Mesendoderm (in vitro differentiated cells): ENCODE results near the gene GAPT.

Experiments
- DNase-seq: peaks from one replicate; pipeline ENCODE4 v3.0.0; 2013
- H2AK5ac ChIP-seq: 2 replicates; pipeline ENCODE4 v1.6.1; 2013; ENCODE audit warnings: low read length, inconsistent platforms
- H2BK120ac ChIP-seq: 2 replicates; pipeline ENCODE4 v1.6.1; 2013; ENCODE audit warnings: low read depth, mild to moderate bottlenecking, low read length, moderate library complexity, mixed read lengths
- H2BK15ac ChIP-seq: replicated peaks from 2 replicates; pipeline ENCODE4 v1.6.1; 2013; ENCODE audit warnings: low read depth, mild to moderate bottlenecking, moderate library complexity
- H2BK5ac ChIP-seq: 2 replicates; pipeline ENCODE4 v1.6.1; 2013; ENCODE audit warnings: low read length, inconsistent platforms
- H3K18ac ChIP-seq: 2 replicates; pipeline ENCODE4 v1.6.1; 2013; ENCODE audit warnings: mild to moderate bottlenecking, low read length, mixed read lengths
- H3K23ac ChIP-seq: one replicate; pipeline ENCODE4 v1.6.1; 2013; ENCODE audit warnings: low read length
- H3K27ac ChIP-seq: 2 replicates; pipeline ENCODE4 v1.5.1; 2013; ENCODE audit warnings: low read depth, mild to moderate bottlenecking, inconsistent platforms, low read length, moderate library complexity
- H3K27me3 ChIP-seq: 2 replicates; pipeline ENCODE4 v1.6.1; 2013; ENCODE audit warnings: low read length, control low read depth, mild to moderate bottlenecking, inconsistent platforms; ENCODE audit not compliant: insufficient read depth, poor library complexity
- H3K36me3 ChIP-seq: 2 replicates; pipeline ENCODE4 v1.6.1; 2013; ENCODE audit warnings: low read length, inconsistent platforms; ENCODE audit not compliant: control insufficient read depth, insufficient read depth
- H3K4ac ChIP-seq: one replicate; pipeline ENCODE4 v1.6.1; 2013; ENCODE audit warnings: low read depth, mild to moderate bottlenecking, low read length, moderate library complexity
- H3K4me1 ChIP-seq: 2 replicates; pipeline ENCODE4 v1.6.1; 2013; ENCODE audit warnings: low read depth, low read length, inconsistent platforms; ENCODE audit not compliant: control insufficient read depth
- H3K4me2 ChIP-seq: 2 replicates; pipeline ENCODE4 v1.6.1; 2013; ENCODE audit warnings: low read length
- H3K4me3 ChIP-seq: 2 replicates; pipeline ENCODE4 v1.5.1; 2013; ENCODE audit warnings: mild to moderate bottlenecking, low read length
- H3K56ac ChIP-seq: one replicate; pipeline ENCODE4 v1.6.1; 2013; ENCODE audit warnings: low read length
- H3K79me1 ChIP-seq: 2 replicates; pipeline ENCODE4 v1.6.1; 2013; ENCODE audit warnings: low read length, inconsistent platforms
- H3K79me2 ChIP-seq: 2 replicates; pipeline ENCODE4 v1.6.1; 2013; ENCODE audit warnings: mild to moderate bottlenecking, low read length; ENCODE audit not compliant: control insufficient read depth, insufficient read depth
- H3K9ac ChIP-seq: 2 replicates; pipeline ENCODE4 v1.6.1; 2013; ENCODE audit warnings: low read length, inconsistent platforms
- H4K5ac ChIP-seq: one replicate; pipeline ENCODE4 v1.6.1; 2013; ENCODE audit warnings: low read length
- H4K8ac ChIP-seq: one replicate; pipeline ENCODE4 v1.6.1; 2013; ENCODE audit warnings: low read depth, mild to moderate bottlenecking, control low read depth, low read length, moderate library complexity
- WGBS: extraction: QIAGEN DNeasy Blood & Tissue Kit; methylation state at CpG from one replicate; pipeline ENCODE4 v1.1.7; 2013; ENCODE audit warnings: low lambda C conversion rate, missing lambda C conversion rate; ENCODE audit not compliant: insufficient coverage; ENCODE audit errors: extremely low coverage; 5-methylcytosine and 5-hydroxymethylcytosine counted together

GAPT gene

GRCh38 chr5:58505971-58506640 lies 14.9 kb downstream of the GAPT start:
- Histone ChIP-seq H2BK120ac (no peak overlapping the region), H3K18ac (no peak overlapping the region), H3K4me1 (no peaks in the 10 kb centered on the region), H2BK5ac (no peak overlapping the region), H2AK5ac (no peak overlapping the region), H4K5ac (no peak overlapping the region), H4K8ac (no peak overlapping the region), H3K4me2 (no peak overlapping the region), H3K79me2 (no peaks in the 10 kb centered on the region), H3K79me1 (no peaks in the 10 kb centered on the region), H3K23ac (no peak overlapping the region), H3K27ac (no peak overlapping the region), H3K27me3 (no peaks in the 10 kb centered on the region), H3K56ac (no peak overlapping the region), H3K4me3 (no peak overlapping the region), H3K4ac (no peak overlapping the region), H3K9ac (no peak overlapping the region), H3K36me3 (no peaks in the 10 kb centered on the region), H2BK15ac (no peak overlapping the region)
- DNase-seq, result no peak
- no CpG with 5 or more reads among the region's 2 CpGs for WGBS

- no peak overlapping the region for H3K56ac ChIP-seq
- no peak for DNase-seq
- H3K18ac ChIP-seq, result no peak overlapping the region
- H4K5ac ChIP-seq, result no peak overlapping the region
- no peak overlapping the region for H2BK15ac ChIP-seq
- H2AK5ac ChIP-seq, result no peak overlapping the region
- no peaks in the 10 kb centered on the region for H3K4me1 ChIP-seq
- H3K27ac ChIP-seq, result no peak overlapping the region
- H2BK5ac ChIP-seq, result no peak overlapping the region
- H3K4ac ChIP-seq, result no peak overlapping the region
- H3K4me3 ChIP-seq, result no peak overlapping the region
- no peaks in the 10 kb centered on the region for H3K79me1 ChIP-seq
- H2BK120ac ChIP-seq, result no peak overlapping the region
- no peaks in the 10 kb centered on the region for H3K36me3 ChIP-seq
- no peak overlapping the region for H3K9ac ChIP-seq
- no peaks in the 10 kb centered on the region for H3K27me3 ChIP-seq
- no peak overlapping the region for H3K23ac ChIP-seq
- no peak overlapping the region for H4K8ac ChIP-seq
- no CpG with 5 or more reads among the region's 4 CpGs for WGBS
- no peak overlapping the region for H3K4me2 ChIP-seq
- no peaks in the 10 kb centered on the region for H3K79me2 ChIP-seq
Measured at GRCh38 chr5:58507715-58508114, 16.5 kb downstream of the GAPT start.

GRCh38 chr5:58517198-58517597 lies 26.0 kb downstream of the GAPT start:
- H3K27me3 ChIP-seq, result no peaks in the 10 kb centered on the region

GRCh38 chr5:58523956-58524355 lies 32.7 kb downstream of the GAPT start:
- no peak overlapping the region for H3K9ac ChIP-seq
- H3K79me1 ChIP-seq, result no peaks in the 10 kb centered on the region
- no peak overlapping the region for H3K27ac ChIP-seq
- no peak overlapping the region for H2BK120ac ChIP-seq
- no peak for DNase-seq
- H3K18ac ChIP-seq, result no peak overlapping the region
- no peak overlapping the region for H3K23ac ChIP-seq
- no peaks in the 10 kb centered on the region for H3K4me1 ChIP-seq
- no peak overlapping the region for H3K4me3 ChIP-seq
- H4K8ac ChIP-seq, result no peak overlapping the region
- no peak overlapping the region for H2AK5ac ChIP-seq
- no peak overlapping the region for H3K4me2 ChIP-seq
- H3K56ac ChIP-seq, result no peak overlapping the region
- H2BK5ac ChIP-seq, result no peak overlapping the region
- no peak overlapping the region for H4K5ac ChIP-seq
- H2BK15ac ChIP-seq, result no peak overlapping the region
- no peaks in the 10 kb centered on the region for H3K79me2 ChIP-seq
- no peaks in the 10 kb centered on the region for H3K36me3 ChIP-seq
- no peak overlapping the region for H3K4ac ChIP-seq
- no peaks in the 10 kb centered on the region for H3K27me3 ChIP-seq

More at GRCh38 chr5:58517198-58517597, 26.0 kb downstream of the GAPT start:
- no peak overlapping the region for H3K4me2 ChIP-seq
- no peaks in the 10 kb centered on the region for H3K79me2 ChIP-seq
- no peak overlapping the region for H2BK5ac ChIP-seq
- H3K27ac ChIP-seq, result no peak overlapping the region
- no peak overlapping the region for H3K9ac ChIP-seq
- no peak overlapping the region for H4K5ac ChIP-seq
- no peak overlapping the region for H3K18ac ChIP-seq
- no peak overlapping the region for H3K23ac ChIP-seq
- H3K79me1 ChIP-seq, result no peaks in the 10 kb centered on the region
- no peak overlapping the region for H3K4me3 ChIP-seq
- no peak overlapping the region for H4K8ac ChIP-seq
- H3K4me1 ChIP-seq, result no peaks in the 10 kb centered on the region
- H2AK5ac ChIP-seq, result no peak overlapping the region
- no peak overlapping the region for H3K4ac ChIP-seq
- H3K56ac ChIP-seq, result no peak overlapping the region
- H3K36me3 ChIP-seq, result no peaks in the 10 kb centered on the region
- DNase-seq, result no peak
- H2BK120ac ChIP-seq, result no peak overlapping the region
- H2BK15ac ChIP-seq, result no peak overlapping the region

GRCh38 chr5:58524571-58524970 lies 33.3 kb downstream of the GAPT start:
- Histone ChIP-seq H3K27ac (no peak overlapping the region), H3K9ac (no peak overlapping the region), H2AK5ac (no peak overlapping the region), H3K4me1 (no peaks in the 10 kb centered on the region), H3K79me2 (no peaks in the 10 kb centered on the region), H3K4me3 (no peak overlapping the region), H2BK5ac (no peak overlapping the region), H3K56ac (no peak overlapping the region), H2BK15ac (no peak overlapping the region), H3K18ac (no peak overlapping the region), H4K5ac (no peak overlapping the region), H3K4ac (no peak overlapping the region), H3K23ac (no peak overlapping the region), H4K8ac (no peak overlapping the region), H3K4me2 (no peak overlapping the region), H3K36me3 (no peaks in the 10 kb centered on the region), H3K79me1 (no peaks in the 10 kb centered on the region), H3K27me3 (no peaks in the 10 kb centered on the region), H2BK120ac (no peak overlapping the region)
- WGBS, result no CpG with 5 or more reads among the region's 1 CpG
- no peak for DNase-seq

- H3K4ac ChIP-seq, result no peak overlapping the region
- H3K27me3 ChIP-seq, result no peaks in the 10 kb centered on the region
- H3K4me2 ChIP-seq, result no peak overlapping the region
- no peak overlapping the region for H3K23ac ChIP-seq
- no peak overlapping the region for H2AK5ac ChIP-seq
- H2BK5ac ChIP-seq, result no peak overlapping the region
- H4K5ac ChIP-seq, result no peak overlapping the region
- no peak overlapping the region for H4K8ac ChIP-seq
- no peak overlapping the region for H3K56ac ChIP-seq
- H3K4me3 ChIP-seq, result no peak overlapping the region
- H3K18ac ChIP-seq, result no peak overlapping the region
- no peaks in the 10 kb centered on the region for H3K79me1 ChIP-seq
- DNase-seq, result no peak
- no peak overlapping the region for H3K27ac ChIP-seq
- no CpG with 5 or more reads among the region's 1 CpG for WGBS
- no peaks in the 10 kb centered on the region for H3K79me2 ChIP-seq
- no peaks in the 10 kb centered on the region for H3K4me1 ChIP-seq
- no peaks in the 10 kb centered on the region for H3K36me3 ChIP-seq
- H2BK120ac ChIP-seq, result no peak overlapping the region
- H3K9ac ChIP-seq, result no peak overlapping the region
- H2BK15ac ChIP-seq, result no peak overlapping the region
Measured at GRCh38 chr5:58530942-58531490, 39.8 kb downstream of the GAPT start.
